NAMALWA (cell line): ENCODE measurements around the gene SNAP25.

Experiments
- DNase-seq: peaks from one replicate; pipeline ENCODE4 v3.0.0-alpha.2; 2015; ENCODE audit warnings: low spot score

SNAP25 gene

DNA sequence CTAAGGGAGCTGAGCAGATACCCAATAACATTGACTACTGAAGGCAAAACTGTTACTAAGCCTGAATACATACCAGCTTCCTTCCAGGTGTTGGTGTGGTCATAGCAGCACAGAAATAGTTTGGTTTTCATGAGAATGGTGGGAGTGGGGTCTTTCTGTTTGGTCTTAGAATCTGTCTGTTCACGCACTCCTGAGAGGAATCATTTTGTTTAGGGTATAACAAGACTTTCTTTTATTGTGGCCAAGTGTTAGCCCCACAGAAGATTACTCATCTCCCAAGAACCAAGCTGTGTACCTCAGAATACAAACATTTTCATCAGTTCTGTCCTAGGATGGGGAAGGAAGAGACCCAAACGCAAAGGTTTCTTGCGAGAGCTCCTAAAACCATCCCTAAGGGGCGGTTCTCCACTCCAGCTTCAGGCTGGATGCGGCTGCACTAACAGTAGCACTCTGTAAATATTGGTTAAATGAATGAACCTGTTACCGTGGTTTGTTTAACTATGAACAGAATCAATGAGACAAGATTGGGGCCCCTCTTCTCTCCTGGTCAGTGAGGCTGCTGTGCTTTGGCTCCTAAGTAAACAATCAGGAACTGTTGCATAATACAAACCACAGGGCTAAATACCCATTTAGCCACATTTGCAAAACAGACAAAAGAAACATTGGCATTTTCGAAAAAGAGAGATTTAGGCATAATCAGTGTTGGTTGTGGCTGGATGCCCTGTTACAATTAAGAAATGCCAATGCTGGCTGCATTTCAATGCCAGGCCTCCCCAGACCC lies 44.9 kb downstream of the SNAP25 start:
- DNase-seq: no peak

DNA sequence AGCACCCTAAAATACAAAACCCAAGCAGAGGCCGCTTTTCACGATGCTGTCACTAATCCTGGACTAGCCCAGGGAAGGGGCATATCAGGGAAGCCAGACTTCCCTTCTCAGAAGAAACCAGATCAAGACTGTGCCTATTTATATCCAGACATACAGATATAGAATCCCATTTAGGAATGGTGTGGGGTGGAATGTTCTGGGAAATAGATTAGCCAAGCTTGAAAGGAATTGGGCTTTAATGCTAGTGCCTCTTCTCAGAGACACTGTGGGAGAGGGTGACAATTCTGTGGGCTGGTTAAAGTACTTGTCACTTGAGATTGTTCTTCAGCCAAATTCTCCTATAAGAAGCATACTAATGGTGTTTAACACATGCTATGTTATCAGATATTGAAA lies 45.5 kb downstream of the SNAP25 start:
- no peak for DNase-seq

DNA sequence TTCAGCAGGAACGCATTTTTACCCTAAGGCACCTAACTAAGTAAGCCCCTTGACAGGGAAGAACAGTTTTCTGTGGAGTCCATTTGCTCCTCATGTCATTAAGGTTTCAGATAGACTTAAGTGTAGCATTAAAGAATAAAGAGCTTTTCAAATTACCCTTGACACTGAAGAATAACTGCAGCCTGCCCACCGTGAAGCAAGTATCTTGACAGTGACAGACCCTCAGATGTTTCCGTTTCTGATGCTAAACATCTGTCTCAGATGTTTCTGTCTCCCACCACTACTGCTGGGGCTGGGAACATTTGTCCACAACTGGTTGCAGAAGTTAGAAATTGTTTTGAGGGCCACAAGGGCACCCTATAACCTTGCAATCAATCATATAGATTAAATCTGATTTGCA lies 50.0 kb downstream of the SNAP25 start:
- DNase-seq: no peak

DNA sequence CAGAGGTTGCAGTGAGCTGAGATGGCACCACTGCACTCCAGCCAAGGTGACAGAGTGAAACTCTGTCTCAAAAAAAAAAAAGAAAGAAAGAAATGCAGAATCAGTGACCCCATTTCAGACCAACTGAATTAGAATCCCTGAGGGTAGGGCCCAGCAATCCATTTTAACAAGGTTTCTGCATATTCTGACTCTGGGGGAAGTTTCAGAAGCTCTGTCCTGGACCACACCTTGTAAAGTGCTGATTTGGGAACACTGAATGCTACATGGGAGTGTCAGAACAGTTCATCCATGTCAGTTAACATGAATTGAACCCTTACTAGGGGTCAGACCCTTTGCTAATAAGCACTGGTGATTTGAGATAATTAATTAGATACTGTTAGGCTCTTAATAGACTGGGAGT lies 52.0 kb downstream of the SNAP25 start:
- DNase-seq: no peak

DNA sequence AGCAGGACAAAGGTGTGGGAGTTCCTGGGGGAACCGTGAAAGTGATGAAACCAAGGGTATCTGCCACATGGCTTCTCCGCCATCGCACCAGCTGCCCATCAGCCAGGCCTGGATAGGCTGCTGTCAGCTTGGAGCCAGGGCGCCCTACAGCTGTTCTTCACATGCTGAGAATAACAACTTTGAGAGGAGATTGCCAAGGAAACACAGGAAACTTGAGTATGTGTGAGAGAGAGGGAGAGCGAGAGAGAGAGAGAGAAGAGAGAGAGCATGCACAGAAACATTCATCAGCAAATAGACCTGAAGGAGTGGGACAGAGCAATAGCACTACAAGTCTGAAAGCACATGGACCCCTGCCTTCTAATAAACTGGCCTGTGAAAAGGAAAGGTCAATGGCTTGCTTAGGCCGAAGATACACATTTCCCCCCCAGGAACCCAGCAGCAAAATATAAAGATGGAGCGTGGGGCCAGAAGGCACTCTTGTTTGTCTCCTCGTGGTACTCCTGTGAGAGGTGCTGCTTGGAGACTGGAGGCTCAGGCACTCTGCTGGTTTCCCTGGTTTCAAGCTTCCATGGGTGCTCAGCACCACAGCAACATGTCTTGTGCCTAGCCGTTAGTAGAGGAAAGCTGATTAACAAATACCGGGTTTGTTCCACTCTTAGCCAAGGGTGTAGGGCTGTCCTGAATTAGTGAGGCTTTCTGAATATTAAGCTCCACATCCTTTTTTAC lies 53.0 kb downstream of the SNAP25 start:
- DNase-seq: no peak

DNA sequence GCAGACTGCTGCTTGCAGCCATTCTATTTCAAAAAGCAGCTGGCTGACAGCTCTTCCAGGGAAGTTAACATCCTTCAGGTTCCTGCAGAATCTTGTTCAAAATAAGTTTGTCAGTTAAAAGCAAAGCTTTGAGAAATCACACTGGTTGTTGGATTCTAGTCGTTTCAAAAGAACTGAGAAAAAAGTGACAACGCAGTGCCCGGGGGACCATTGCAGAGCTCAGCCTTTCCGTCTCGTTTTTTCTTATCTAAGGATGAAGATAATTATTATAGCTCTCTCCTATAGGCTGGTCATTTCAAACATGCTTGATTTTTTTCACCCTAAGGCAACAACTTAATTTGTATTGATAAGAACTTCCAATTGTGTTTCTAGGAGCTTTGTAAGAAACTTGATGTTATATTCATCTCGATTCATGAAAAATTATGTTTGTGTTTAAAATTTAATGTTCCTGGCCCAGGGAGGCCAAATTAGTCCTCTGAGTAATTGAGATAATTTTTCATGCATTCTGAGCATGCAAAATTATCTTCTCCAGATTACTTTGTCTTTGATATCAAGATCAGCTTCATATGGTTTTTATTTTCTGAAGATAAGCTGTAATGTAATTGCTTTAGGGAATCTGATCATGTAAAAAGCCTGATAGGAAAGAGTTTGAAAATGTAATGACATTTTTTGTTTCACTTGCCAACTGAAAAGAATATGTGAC lies 58.4 kb downstream of the SNAP25 start:
- no peak for DNase-seq

DNA sequence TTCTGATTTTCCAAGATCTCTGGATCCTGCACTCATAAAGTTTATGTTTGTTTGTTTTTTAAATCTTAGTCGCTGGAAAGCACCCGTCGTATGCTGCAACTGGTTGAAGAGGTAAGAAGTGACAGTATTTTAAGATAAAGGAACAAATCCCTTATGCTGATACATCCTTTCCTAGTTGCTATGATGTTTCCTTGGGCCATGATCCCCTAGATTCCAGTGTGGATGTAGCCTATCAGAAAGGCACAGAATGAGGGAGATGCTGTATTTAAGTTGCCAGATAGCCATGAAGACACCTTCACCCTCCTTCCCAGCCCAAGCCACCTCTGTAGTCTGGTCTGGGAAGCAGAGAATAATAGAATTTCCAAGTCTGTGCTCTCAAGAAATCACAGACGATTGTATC lies 59.0 kb downstream of the SNAP25 start:
- no peak for DNase-seq

DNA sequence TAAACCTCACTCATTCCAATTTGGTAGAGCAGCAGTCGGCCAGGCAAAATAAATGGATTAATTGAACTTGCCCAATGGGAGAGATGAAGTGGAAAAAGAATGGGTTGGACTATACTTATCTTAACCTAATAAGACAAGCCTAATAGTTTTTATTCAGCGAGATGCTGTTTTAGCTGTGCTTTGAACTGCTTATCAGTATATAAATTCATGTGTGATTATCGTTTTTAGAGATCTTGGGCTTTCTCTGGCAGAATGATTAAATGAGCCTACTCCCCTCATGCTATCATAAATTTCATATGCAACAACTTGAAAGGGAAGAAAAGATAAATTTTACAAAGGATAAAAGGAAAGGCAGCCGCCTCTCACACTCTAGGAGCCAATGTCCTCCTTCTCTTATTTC lies 59.8 kb downstream of the SNAP25 start:
- DNase-seq: no peak

DNA sequence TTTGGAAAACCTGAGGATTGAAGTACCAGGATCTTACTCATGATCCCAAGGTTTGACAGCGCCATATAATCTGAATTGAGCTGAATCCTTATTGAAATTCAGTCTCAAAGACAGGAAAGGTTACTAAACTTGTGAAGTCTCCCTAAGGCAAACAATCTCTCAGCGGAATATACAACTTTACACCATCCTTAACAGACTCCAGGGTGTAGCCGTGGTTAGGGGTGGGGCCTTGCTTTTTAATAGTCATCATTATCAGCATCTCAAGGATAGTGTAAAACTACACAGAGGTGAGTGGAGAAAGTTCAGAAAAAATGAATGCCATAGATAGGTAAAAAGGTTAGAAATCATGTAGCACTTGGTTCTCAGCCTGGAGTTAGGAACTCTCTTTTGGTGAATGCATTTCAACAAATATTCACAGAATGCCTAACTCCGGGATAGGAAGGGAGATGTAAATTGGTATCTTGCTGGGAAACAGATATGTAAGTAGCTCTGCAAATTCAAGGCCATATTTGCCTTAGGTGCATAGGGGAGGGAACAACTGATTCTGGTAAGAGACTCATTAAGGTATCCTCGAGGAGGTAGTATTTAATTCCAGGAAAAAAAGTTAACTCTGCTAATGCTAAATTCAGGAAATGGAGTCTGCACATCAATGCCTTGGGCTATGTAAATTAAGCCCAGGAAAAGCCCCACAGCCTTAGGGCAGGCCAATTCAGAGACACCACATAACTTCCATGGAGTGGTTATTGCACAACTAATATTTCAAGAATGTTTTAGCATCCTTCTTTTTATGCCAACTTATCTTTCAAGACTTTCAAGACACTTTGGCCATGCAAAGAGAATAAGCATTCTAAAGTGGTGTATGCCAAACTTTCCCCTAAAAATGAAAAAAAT lies 61.6 kb downstream of the SNAP25 start:
- DNase-seq: no peak

DNA sequence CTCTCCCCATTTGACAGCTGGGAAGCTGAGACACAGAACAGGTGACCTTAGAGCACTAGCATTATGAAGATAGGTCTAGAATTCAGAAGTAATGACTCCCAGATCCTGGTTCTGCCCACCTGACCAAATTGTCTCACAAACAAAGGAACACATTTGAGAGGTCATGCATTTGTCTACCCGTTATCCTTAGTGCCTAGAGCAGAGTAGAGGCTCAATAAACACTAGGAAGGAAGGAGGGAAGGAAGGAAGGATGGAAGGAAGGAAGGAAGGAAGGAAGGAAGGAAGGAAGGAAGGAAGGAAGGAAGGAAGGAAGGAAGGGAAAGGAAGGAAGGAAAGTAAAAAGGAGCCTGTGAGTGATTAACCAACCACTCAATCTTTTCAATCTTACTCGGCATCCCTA lies 63.3 kb downstream of the SNAP25 start:
- no peak for DNase-seq

DNA sequence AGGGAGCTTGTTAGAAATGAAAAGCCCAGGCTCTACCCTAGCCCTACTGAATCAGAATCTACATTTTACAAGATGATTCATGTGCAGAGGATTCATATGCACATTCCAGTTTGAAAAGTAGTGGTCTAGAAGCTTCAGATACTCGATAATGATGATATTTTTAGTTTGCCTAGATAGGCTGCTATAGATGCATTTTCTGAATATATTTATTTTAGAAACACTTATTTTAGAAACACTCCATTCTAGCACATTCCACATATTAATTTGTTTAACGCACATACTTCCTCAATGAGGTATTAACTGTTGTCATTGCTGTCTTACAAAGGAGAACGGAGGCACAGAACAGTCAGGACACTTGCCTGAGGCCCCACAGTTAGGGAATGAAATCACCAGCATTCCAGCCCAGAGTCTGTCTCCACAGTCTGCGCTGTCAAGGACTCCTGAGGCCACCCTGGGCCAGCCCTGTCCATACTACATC lies 64.4 kb downstream of the SNAP25 start:
- DNase-seq: no peak

DNA sequence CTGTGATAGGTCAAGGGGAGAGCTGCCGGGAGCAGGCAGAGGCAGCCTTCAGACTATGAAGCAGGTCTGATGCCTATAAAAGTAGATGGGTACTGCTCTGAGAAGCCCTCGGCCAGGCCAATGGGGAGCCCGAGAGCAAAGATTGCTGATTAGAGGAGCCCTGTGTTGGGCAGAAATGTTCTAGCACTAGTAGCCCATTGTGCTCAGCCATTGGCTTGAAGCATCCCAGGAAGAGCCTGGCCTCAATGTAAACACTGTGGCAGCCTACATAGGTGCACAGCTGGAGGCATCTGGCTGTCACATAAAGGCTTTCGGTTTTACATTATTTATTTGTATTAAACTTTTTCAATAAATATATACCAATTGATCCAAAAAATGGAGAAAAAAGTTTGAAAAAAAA lies 67.7 kb downstream of the SNAP25 start:
- DNase-seq: no peak

DNA sequence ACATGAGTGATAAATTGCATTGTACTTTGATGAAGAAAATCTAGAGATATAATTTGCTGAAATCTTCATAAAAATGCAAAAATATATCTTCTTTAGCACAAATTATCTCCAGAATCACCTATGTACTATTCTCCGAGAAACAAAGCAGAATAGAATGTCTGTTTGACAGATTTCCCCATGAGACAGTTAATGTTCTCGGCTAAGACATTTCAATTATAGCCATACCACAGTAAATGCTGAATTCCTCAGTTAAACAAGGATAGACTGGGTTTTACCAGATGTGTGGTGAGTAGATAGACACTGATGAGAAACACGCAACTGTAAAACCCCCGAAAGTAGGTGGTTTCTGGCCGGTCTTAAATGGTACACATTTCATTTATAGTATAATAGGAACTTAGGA lies 69.8 kb downstream of the SNAP25 start:
- no peak for DNase-seq

DNA sequence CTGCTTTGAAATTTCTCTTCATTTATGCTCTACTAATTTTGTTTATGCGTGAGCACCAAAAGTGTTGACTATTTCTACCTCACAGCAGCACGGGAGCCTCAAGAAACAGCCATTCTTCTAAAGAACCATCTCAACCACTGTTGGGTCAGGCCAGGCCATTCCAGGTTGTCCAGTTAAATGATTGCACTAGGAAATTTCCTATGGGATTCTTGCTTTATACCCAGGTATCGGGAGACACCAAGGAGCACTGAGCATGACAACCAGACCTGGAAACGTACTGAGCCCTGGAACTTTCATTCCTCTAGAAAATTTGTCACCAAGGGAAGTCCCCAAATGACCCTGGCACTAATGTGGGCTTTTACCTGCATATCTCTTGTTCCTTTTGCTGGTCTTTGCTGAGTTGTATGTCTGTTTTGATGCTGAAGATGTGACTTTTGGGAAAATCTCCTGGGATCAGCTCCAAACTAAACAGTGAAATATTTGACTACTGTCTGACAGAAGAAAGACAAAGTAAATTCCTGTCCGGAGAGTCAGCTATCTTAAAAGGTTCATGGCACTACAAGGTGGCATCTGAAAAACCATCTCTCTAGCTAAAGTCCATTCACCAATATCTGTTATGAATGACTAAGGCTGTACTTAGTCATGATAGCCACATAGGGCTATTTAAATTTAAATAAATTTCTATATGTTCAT lies 70.5 kb downstream of the SNAP25 start:
- no peak for DNase-seq

DNA sequence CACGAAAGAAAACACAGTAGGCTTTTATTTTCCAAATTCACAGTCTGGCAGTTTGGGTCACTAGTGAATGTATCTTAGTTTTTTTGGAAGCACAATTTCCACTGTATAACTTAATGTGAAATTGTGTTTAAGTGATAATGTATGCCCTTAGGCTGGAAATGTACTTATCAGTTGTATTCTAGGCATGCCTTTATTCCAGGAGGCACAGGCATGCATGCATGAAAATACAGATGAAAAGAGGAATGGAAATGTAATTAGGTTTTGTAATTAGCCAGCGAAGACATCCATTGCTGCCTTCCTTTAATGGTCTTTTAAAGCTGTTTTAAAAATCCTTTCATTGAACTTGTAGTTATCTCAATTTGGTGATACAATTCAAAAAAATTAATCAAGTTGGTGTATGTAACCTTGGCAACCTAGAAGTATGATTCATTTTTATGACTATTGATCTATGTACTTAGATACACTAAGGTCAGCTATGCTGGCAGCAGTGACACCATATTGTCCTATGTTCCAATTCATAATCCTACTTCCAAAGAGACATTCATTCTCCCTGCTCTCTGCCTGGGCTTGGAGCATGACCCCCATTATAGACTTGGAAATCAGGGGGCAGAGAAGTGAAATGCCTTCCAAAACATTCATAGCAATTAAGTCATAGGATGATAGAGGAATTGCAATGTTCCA lies 73.1 kb downstream of the SNAP25 start:
- no peak for DNase-seq

DNA sequence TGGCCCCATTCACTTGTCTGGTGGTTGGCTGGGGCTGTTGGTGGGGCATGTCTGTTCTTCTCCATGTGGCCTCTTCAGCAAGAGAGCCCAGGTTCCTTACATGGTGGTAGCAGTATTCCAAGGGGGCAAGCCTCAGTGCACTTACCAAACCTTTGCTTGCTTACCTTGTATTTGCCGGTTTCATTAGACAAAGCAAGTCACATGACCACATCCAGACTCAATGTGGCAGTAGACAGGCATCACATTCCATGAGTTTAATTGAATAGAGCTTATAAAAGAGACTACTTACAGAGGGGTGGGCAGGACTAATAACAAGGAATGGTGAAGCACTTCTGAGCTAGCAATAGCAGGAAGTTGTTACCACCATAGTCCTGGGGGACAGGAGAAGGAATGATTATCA lies 78.6 kb downstream of the SNAP25 start:
- DNase-seq: no peak

DNA sequence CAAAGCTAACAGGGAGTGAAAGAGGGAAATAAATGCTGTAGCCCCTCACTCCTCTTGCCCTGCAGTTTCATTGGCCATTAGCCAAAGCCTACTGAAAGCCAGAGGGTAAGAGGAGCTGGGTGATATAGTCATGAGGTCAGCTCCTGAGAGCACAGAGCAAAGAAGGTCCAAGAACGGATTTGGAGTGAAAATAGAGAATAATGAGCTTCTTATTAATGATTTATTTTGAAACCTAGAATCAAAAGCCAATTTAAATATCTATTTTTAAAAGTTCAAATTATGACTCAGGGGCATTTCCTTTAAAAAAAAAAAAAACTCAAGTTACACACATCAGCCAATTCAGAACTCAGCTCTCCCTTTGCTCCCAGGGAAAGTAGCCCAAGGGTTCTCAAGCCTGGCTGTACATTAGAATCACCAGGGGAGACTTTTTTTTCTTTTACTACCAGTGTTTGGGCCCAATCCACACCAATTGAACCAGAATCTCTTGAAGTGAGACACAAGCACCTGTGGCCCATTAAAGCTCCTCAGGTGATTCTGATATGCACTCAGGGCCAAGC lies 79.1 kb downstream of the SNAP25 start:
- DNase-seq: no peak

DNA sequence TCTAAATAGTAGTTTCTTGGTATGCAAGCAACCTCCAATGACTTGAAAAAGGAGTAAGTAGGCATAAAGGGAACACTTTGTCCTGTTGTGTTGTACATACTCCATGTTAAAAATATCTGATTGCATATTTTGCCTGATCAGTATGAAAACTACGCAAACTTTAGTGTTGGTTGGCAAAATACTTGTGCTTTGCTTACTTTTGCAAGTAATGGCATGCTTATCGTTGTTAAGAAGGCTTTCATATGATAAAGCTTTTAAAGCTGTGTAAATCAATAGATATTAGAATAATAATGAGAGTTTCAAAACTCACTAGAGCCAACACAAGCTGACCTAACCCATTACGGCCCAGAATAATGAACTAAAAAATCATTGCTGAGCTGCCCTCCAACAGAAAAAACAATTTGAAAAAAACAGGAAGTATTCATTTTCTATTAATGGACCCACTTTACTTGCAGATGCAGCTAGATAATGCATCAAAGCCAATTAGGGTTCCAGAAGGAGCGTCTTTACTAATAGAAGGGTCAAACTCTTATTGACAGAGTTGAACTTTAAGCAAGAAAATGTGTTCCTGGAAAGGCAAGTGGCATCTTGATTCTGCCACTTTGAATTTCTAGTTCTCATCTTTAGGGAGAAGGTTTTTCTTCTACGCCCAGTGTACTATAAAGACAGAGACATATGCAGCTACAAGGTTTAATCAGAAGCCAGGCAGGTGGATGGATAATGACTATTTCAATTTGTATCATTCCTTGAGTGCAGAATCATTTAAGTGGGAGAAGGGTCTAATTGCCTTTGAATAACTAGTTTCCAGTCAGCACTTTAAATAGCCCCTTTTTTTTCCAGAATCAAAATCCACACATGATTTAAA lies 82.2 kb downstream of the SNAP25 start:
- DNase-seq: no peak

DNA sequence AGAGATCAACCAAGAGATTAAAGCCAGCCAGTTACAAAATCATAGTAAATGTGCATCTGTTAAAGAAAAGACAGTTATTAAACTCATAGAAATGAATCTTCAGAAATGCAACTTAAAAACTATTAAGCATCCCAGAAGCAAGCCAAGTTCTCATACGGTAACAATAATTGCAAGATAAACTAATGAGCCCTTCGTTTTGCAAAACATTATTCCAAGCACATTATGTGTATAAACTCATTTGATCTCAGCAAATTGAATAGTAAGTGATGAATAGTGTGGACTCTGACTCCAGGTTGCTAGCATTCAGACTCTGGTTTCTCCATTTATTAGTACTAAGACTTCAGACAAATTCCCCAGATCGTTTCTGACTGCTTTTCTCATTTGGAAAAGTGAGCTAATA lies 85.2 kb downstream of the SNAP25 start:
- DNase-seq: no peak
